RWPE1 (cell line): Measurements from ENCODE around the gene GXYLT1.

ENCODE experiments used
- CTCF ChIA-PET: fragments of 350-600 bp; sonication (Branson Sonifier 250); formaldehyde crosslinking; extraction: SDS; loops from one replicate; lab custom pipeline; 2021; lab: Yijun Ruan, JAX
- POLR2A ChIA-PET: fragments of 400-600 bp; formaldehyde crosslinking; extraction: SDS; loops from one replicate; lab custom pipeline; 2020; ENCODE audit warnings: antibody characterized with exemption; ENCODE audit not compliant: low non-redundant PET; lab: Yijun Ruan, JAX
- DNase-seq: peaks from one replicate; pipeline ENCODE4 v3.0.0; 2012; ENCODE audit warnings: low spot score
- H3K27ac ChIP-seq: fragments of 450-650 bp; 2 replicates; pipeline ENCODE4 v1.5.1; 2017
- CTCF ChIP-seq: fragments of 450-650 bp; conservative IDR thresholded peaks from 2 replicates; pipeline ENCODE4 v1.5.1; 2017; ENCODE audit warnings: low read depth, mild to moderate bottlenecking

GXYLT1 gene

GRCh38 chr12:42104784-42105183 lies 39.9 kb downstream of the GXYLT1 start:
- no peak for DNase-seq
- no peak overlapping the region for H3K27ac ChIP-seq
- CTCF ChIA-PET = interaction anchor here (0.6 kb wide), 1 partner anchor 217 kb away, joined by 7 read pairs; no protein-coding TSS in a partner anchor
- POLR2A ChIA-PET = no interaction called here
- no peak for TF ChIP-seq CTCF

- no peak overlapping the region for H3K27ac ChIP-seq
- CTCF ChIA-PET = interaction anchor here (0.6 to 0.7 kb wide), 3 partner anchors 29 to 218 kb away, joined by 4 to 7 read pairs (median 5); no protein-coding TSS in a partner anchor
- POLR2A ChIA-PET = no interaction called here
- DNase-seq = no peak
- TF ChIP-seq CTCF = peak; percentile 38
Measured at GRCh38 chr12:42104087-42104486, 40.6 kb downstream of the GXYLT1 start.

GRCh38 chr12:42103155-42103554 lies 41.5 kb downstream of the GXYLT1 start:
- TF ChIP-seq CTCF = no peak
- no peak overlapping the region for H3K27ac ChIP-seq
- ChIA-PET POLR2A (no interaction called here), CTCF (no interaction called here)
- DNase-seq = no peak

- no peak for TF ChIP-seq CTCF
- H3K27ac ChIP-seq = no peak overlapping the region
- CTCF ChIA-PET = interaction anchor here (0.7 kb wide), 1 partner anchor 913 kb away, joined by 3 read pairs; no protein-coding TSS in a partner anchor
- POLR2A ChIA-PET = no interaction called here
- DNase-seq = no peak
Measured at GRCh38 chr12:42102720-42103119, 42.0 kb downstream of the GXYLT1 start.

- TF ChIP-seq CTCF = no peak
- peak overlapping the region; percentile 67 for H3K27ac ChIP-seq
- CTCF ChIA-PET = no interaction called here
- POLR2A ChIA-PET = no interaction called here
- DNase-seq = no peak
Measured at GRCh38 chr12:42099433-42099832, 45.2 kb downstream of the GXYLT1 start.

- no peak for TF ChIP-seq CTCF
- CTCF ChIA-PET = no interaction called here
- no peak for DNase-seq
- POLR2A ChIA-PET = no interaction called here
- no peak overlapping the region for H3K27ac ChIP-seq
Measured at GRCh38 chr12:42097971-42098370, 46.7 kb downstream of the GXYLT1 start.
